Naive thymus-derived CD8-positive, alpha-beta T cell (primary cell): ENCODE data around the gene ANO6. TPM values are rescaled to one million over a fixed set of nuclear protein-coding genes. Genes with fewer than 3 reads are reported as not detected.
"Not testable (repeated sequence)": the region's sequence is repeated elsewhere in the genome, so short reads cannot be mapped to it uniquely, and the experiment has no call there.

Experiments used
- ATAC-seq, 2 donors: fragments of 150-1000 bp; cut with Tn5 transposase in 1 of 2; sonication (Bioruptor Pico), chemical (Tn5 transposase) in 1 of 2; 1 replicate in 1 of 2; 2 replicates in 1 of 2; pipeline ENCODE4 v1.10.0; 2021; ENCODE audit warnings: mild to moderate bottlenecking in 2 of 2, moderate library complexity in 2 of 2
- POLR2A ChIA-PET: fragments of 350-600 bp; sonication (Branson Sonifier 250); formaldehyde crosslinking; loops from one replicate; lab custom pipeline; 2021; ENCODE audit warnings: antibody characterized with exemption; lab: Charles Lee
- DNase-seq, 10 donors: peaks; one replicate each; pipeline versions ENCODE4 v3.0.0 to v3.0.0-alpha.2; 2020 to 2022
- H3K27ac Mint-ChIP-seq, 10 donors: one replicate each; pipeline ENCODE4 v1.8.0; 2020 to 2022; ENCODE audit warnings: mild to moderate bottlenecking in 10 of 10, mixed read lengths in 10 of 10, moderate library complexity in 4 of 10, inconsistent platforms in 1 of 10
- H3K27me3 Mint-ChIP-seq, 5 donors: one replicate each; pipeline ENCODE4 v1.8.0; 2021 to 2022; ENCODE audit warnings: mixed read lengths in 5 of 5
- H3K36me3 Mint-ChIP-seq, 3 donors: one replicate each; pipeline ENCODE4 v1.8.0; 2020 to 2022; ENCODE audit warnings: mixed read lengths in 3 of 3, mild to moderate bottlenecking in 2 of 3, inconsistent platforms in 1 of 3
- H3K4me1 Mint-ChIP-seq, 4 donors: one replicate each; pipeline ENCODE4 v1.8.0; 2021 to 2022; ENCODE audit warnings: mixed read lengths in 4 of 4
- H3K4me3 Mint-ChIP-seq, 10 donors: one replicate each; pipeline ENCODE4 v1.8.0; 2020 to 2022; ENCODE audit warnings: mild to moderate bottlenecking in 10 of 10, mixed read lengths in 10 of 10, moderate library complexity in 6 of 10, inconsistent platforms in 1 of 10
- H3K9me3 Mint-ChIP-seq, 9 donors: one replicate each; pipeline ENCODE4 v1.8.0; 2020 to 2022; ENCODE audit warnings: mixed read lengths in 9 of 9, mild to moderate bottlenecking in 3 of 9, inconsistent platforms in 1 of 9, moderate library complexity in 1 of 9
- polyA plus RNA-seq, 3 donors: library from polyadenylated mRNA; unstranded; fragments of 300-500 nt; fragmentation: Illumina TruSeq; gene quantifications; one replicate each; pipeline ENCODE4 v1.2.3, GENCODE V29; 2021
- total RNA-seq, 8 experiments: library from RNA in 2 of 8; stranded (reverse) in 2 of 8; gene quantifications; one replicate each; pipeline ENCODE4 v1.2.3 and lab custom pipeline; 2021 to 2026

Gene ANO6
- total and polyA plus RNA-seq, 5 experiments from 2014 or later = 13.4 to 18.6 (median 17.5) TPM

- Mint-ChIP-seq H3K27ac (no peak overlapping the region), H3K4me1 (peaks cover 0 to 8% (median 4%) of the 10 kb centered on the region in 4 donors), H3K27me3 (no peaks in the 10 kb centered on the region), H3K4me3 (no peak overlapping the region), H3K36me3 (peaks cover 14 to 20% (median 19%) of the 10 kb centered on the region in 3 donors), H3K9me3 (peaks cover 0 to 19% (median 3%) of the 10 kb centered on the region in 9 donors)
- DNase-seq (no peak), ATAC-seq (no peak)
- POLR2A ChIA-PET = no interaction called here
Measured at GRCh38 chr12:45312012-45312411, 96.1 kb downstream of the ANO6 start.

GRCh38 chr12:45314770-45315169, 98.9 kb downstream of the ANO6 start:
- POLR2A ChIA-PET = no interaction called here
- peaks cover 0 to 19% (median 5%) of the 10 kb centered on the region in 9 donors for H3K9me3 Mint-ChIP-seq
- no peak overlapping the region for H3K27ac Mint-ChIP-seq
- no peaks in the 10 kb centered on the region for H3K27me3 Mint-ChIP-seq
- DNase-seq (no peak), ATAC-seq (no peak)
- H3K36me3 Mint-ChIP-seq = peaks cover 19 to 26% (median 20%) of the 10 kb centered on the region in 3 donors
- H3K4me3 Mint-ChIP-seq = no peak overlapping the region
- peaks cover 0 to 8% (median 4%) of the 10 kb centered on the region in 4 donors for H3K4me1 Mint-ChIP-seq

GRCh38 chr12:45315462-45315861, 99.6 kb downstream of the ANO6 start:
- Mint-ChIP-seq H3K27ac (peak overlapping the region in 2 of 10 donors; percentile 41 to 52), H3K4me3 (no peak overlapping the region), H3K36me3 (peaks cover 19 to 27% (median 22%) of the 10 kb centered on the region in 3 donors), H3K4me1 (peaks cover 0 to 12% (median 4%) of the 10 kb centered on the region in 4 donors), H3K27me3 (no peaks in the 10 kb centered on the region), H3K9me3 (peaks cover 0 to 19% (median 5%) of the 10 kb centered on the region in 9 donors)
- POLR2A ChIA-PET = no interaction called here
- ATAC-seq = no peak
- no peak for DNase-seq

DNA sequence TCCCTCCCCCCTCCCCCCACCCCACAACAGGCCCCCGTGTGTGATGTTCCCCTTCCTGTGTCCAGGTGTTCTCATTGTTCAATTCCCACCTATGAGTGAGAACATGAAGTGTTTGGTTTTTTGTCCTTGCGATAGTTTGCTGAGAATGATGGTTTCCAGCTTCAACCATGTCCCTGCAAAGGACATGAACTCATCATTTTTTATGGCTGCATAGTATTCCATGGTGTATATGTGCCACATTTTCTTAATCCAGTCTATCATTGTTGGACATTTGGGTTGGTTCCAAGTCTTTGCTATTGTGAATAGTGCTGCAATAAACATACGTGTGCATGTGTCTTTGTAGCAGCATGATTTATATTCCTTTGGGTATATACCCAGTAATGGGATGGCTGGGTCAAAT, 101.4 kb downstream of the ANO6 start:
- DNase-seq, POLR2A ChIA-PET, H3K27me3 Mint-ChIP-seq, ATAC-seq, H3K4me3 Mint-ChIP-seq, H3K27ac Mint-ChIP-seq: not testable (repeated sequence)
- Mint-ChIP-seq H3K4me1 (peaks cover 0 to 17% (median 5%) of the 10 kb centered on the region in 4 donors), H3K9me3 (peaks cover 0 to 19% (median 5%) of the 10 kb centered on the region in 9 donors), H3K36me3 (peaks cover 19 to 30% (median 24%) of the 10 kb centered on the region in 3 donors)

DNA sequence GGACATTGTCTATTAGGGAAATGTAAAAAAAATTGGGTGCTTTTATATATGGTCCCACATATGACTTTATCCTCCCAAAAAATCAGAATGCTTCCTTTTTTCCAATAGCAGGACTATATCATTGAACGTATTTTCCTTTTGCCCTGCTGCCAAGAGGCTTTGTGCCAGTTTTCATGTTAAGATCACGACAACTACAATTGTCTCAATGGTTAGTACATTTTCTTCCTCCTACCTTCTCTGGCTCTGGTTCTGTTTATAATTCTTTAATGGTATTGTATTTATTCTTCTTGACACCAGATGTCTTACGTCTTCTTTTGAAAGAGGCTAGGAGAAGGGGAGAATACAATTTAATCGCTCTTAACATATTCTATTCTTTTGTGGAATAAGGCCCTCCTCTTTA, 106.9 kb downstream of the ANO6 start:
- Mint-ChIP-seq H3K36me3 (peaks cover 0 to 10% (median 10%) of the 10 kb centered on the region in 3 donors), H3K27ac (no peak overlapping the region), H3K4me3 (no peak overlapping the region), H3K4me1 (peaks cover 3 to 16% (median 10%) of the 10 kb centered on the region in 4 donors), H3K9me3 (peaks cover 0 to 6% (median 0%) of the 10 kb centered on the region in 9 donors), H3K27me3 (no peaks in the 10 kb centered on the region)
- ATAC-seq (no peak), DNase-seq (no peak)
- POLR2A ChIA-PET = no interaction called here

GRCh38 chr12:45324391-45324790, 108.5 kb downstream of the ANO6 start:
- H3K27ac Mint-ChIP-seq = no peak overlapping the region
- no peak overlapping the region for H3K4me3 Mint-ChIP-seq
- H3K9me3 Mint-ChIP-seq = no peaks in the 10 kb centered on the region
- no peak for ATAC-seq
- peaks cover 0 to 9% (median 9%) of the 10 kb centered on the region in 3 donors for H3K36me3 Mint-ChIP-seq
- peaks cover 8 to 16% (median 12%) of the 10 kb centered on the region in 4 donors for H3K4me1 Mint-ChIP-seq
- H3K27me3 Mint-ChIP-seq = no peaks in the 10 kb centered on the region
- POLR2A ChIA-PET = no interaction called here
- DNase-seq = no peak

GRCh38 chr12:45326358-45326975, 110.6 kb downstream of the ANO6 start:
- H3K27ac Mint-ChIP-seq = peak overlapping the region in 1 of 10 donors; percentile 41
- H3K4me3 Mint-ChIP-seq = no peak overlapping the region
- POLR2A ChIA-PET = no interaction called here
- H3K36me3 Mint-ChIP-seq = peaks cover 0 to 5% (median 4%) of the 10 kb centered on the region in 3 donors
- H3K9me3 Mint-ChIP-seq = no peaks in the 10 kb centered on the region
- ATAC-seq = no peak
- DNase-seq = no peak
- H3K4me1 Mint-ChIP-seq = peaks cover 8 to 13% (median 11%) of the 10 kb centered on the region in 4 donors
- H3K27me3 Mint-ChIP-seq = no peaks in the 10 kb centered on the region

GRCh38 chr12:45327823-45328383, 112.0 kb downstream of the ANO6 start:
- Mint-ChIP-seq H3K4me1 (peaks cover 6 to 13% (median 9%) of the 10 kb centered on the region in 4 donors), H3K9me3 (no peaks in the 10 kb centered on the region), H3K27me3 (no peaks in the 10 kb centered on the region), H3K27ac (no peak overlapping the region), H3K4me3 (no peak overlapping the region), H3K36me3 (peaks cover 6 to 17% (median 14%) of the 10 kb centered on the region in 3 donors)
- ATAC-seq (no peak), DNase-seq (no peak)
- POLR2A ChIA-PET = no interaction called here

DNA sequence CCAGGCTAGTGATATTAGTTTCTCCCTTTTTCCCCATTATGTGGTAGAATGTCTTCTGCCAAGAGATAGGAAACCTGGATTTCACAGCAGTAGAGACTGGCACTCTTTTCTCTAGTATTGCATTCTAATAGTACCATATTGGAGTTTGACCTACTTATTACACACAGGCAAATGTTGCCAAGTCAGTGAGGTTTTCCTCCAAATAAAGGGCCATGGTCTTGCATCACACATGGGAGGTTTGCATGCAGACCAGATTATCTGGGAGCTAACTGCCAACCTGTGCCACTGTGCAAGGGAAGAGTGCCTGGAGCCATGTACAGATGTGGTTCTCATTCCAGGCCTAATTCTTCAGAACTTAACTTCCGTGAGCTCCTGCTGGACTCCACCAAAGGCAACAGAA, 113.3 kb downstream of the ANO6 start:
- peaks cover 6 to 18% (median 17%) of the 10 kb centered on the region in 3 donors for H3K36me3 Mint-ChIP-seq
- POLR2A ChIA-PET = no interaction called here
- H3K27ac Mint-ChIP-seq = no peak overlapping the region
- ATAC-seq (no peak), DNase-seq (no peak)
- H3K27me3 Mint-ChIP-seq = no peaks in the 10 kb centered on the region
- no peaks in the 10 kb centered on the region for H3K9me3 Mint-ChIP-seq
- no peak overlapping the region for H3K4me3 Mint-ChIP-seq
- peaks cover 6 to 13% (median 9%) of the 10 kb centered on the region in 4 donors for H3K4me1 Mint-ChIP-seq

DNA sequence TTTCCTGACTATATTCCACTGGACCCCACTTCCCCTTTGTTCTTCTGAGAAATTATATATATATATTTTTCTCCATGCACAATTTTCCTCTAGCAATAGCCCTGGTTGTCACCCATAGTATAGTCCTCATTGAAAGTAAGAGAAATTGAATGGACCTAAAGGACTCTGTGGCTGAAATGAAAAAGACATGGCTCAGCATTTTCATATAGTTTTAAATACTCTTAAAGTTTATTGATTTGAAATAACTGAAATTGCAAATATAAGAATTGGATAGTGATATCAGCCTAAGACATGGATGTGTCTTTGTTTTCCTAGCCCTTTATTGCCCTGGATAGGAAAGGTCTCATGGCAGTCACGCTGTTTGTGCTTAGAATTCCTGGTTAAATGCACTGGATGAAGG, 113.8 kb downstream of the ANO6 start:
- H3K4me3 Mint-ChIP-seq = no peak overlapping the region
- peaks cover 6 to 12% (median 9%) of the 10 kb centered on the region in 4 donors for H3K4me1 Mint-ChIP-seq
- no peak for ATAC-seq
- H3K27me3 Mint-ChIP-seq = no peaks in the 10 kb centered on the region
- no peaks in the 10 kb centered on the region for H3K9me3 Mint-ChIP-seq
- no peak overlapping the region for H3K27ac Mint-ChIP-seq
- POLR2A ChIA-PET = no interaction called here
- DNase-seq = no peak
- H3K36me3 Mint-ChIP-seq = peaks cover 6 to 21% (median 17%) of the 10 kb centered on the region in 3 donors

- POLR2A ChIA-PET = no interaction called here
- Mint-ChIP-seq H3K4me1 (peaks cover 5 to 10% (median 8%) of the 10 kb centered on the region in 4 donors), H3K27me3 (no peaks in the 10 kb centered on the region), H3K36me3 (peaks cover 6 to 21% (median 17%) of the 10 kb centered on the region in 3 donors), H3K9me3 (no peaks in the 10 kb centered on the region), H3K27ac (no peak overlapping the region), H3K4me3 (no peak overlapping the region)
- DNase-seq (no peak), ATAC-seq (no peak)
Measured at GRCh38 chr12:45331552-45331951, 115.7 kb downstream of the ANO6 start.

- no peaks in the 10 kb centered on the region for H3K9me3 Mint-ChIP-seq
- no peaks in the 10 kb centered on the region for H3K27me3 Mint-ChIP-seq
- no peak overlapping the region for H3K27ac Mint-ChIP-seq
- peaks cover 0 to 2% (median 0%) of the 10 kb centered on the region in 4 donors for H3K4me1 Mint-ChIP-seq
- H3K36me3 Mint-ChIP-seq = peaks cover 6 to 21% (median 17%) of the 10 kb centered on the region in 3 donors
- POLR2A ChIA-PET = no interaction called here
- DNase-seq (no peak), ATAC-seq (no peak)
- H3K4me3 Mint-ChIP-seq = no peak overlapping the region
Measured at GRCh38 chr12:45334396-45334795, 118.5 kb downstream of the ANO6 start.

DNA sequence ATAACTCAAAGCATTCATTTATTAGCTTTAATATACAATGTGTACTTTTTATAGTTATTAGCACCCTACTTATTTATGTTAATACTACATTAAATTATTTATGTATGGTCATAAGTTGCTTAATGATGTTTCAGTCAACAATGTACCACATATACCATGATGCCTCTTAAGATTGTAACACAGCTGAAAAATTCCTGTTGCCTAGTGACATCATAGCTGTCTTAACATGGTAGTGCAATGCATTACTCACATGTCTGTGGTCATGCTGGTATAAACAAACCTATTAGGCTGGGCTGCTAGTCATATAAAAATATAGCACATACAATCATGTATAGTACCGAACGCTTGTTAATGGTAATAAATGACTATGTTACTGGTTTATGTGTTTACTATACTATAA, 120.4 kb downstream of the ANO6 start:
- Mint-ChIP-seq H3K36me3 (peaks cover 6 to 21% (median 15%) of the 10 kb centered on the region in 3 donors), H3K9me3 (no peaks in the 10 kb centered on the region), H3K27me3 (no peaks in the 10 kb centered on the region), H3K27ac (no peak overlapping the region), H3K4me3 (no peak overlapping the region), H3K4me1 (peaks cover 0 to 2% (median 1%) of the 10 kb centered on the region in 4 donors)
- no peak for ATAC-seq
- no peak for DNase-seq
- POLR2A ChIA-PET = no interaction called here
